ENCODE results near the gene DAZAP1. TPM values are rescaled to one million over a fixed set of nuclear protein-coding genes. Genes with fewer than 3 reads are reported as not detected.

The DAZAP1 gene
- total RNA-seq, 3 donors from 2014 or later: 35.8 to 50.9 (median 48.8) TPM

GRCh38 chr19:1390890-1391423, 16.4 kb upstream of the DAZAP1 start:
- no peak for TF ChIP-seq CTCF (IDR thresholded peaks at IDR 0.05)
- TF ChIP-seq POLR2AphosphoS5 (IDR thresholded peaks at IDR 0.05): no peak
- TF ChIP-seq POLR2A (IDR thresholded peaks at IDR 0.05): no peak
- H3K27ac ChIP-seq: no peak overlapping the region

GRCh38 chr19:1392407-1392806, 15.0 kb upstream of the DAZAP1 start:
- no peak for TF ChIP-seq CTCF (IDR thresholded peaks at IDR 0.05)
- TF ChIP-seq POLR2AphosphoS5 (IDR thresholded peaks at IDR 0.05): no peak
- TF ChIP-seq POLR2A (IDR thresholded peaks at IDR 0.05): no peak
- no peak for DNase-seq (ENCODE audit: low spot score in 2 of 2)
- H3K9me3 ChIP-seq: no peaks in the 10 kb centered on the region
- peaks cover 6% of the 10 kb centered on the region for H3K36me3 ChIP-seq
- H3K27me3 ChIP-seq: no peaks in the 10 kb centered on the region
- no peaks in the 10 kb centered on the region for H3K4me1 ChIP-seq
- intact Hi-C loops (cut with DNase I; ENCODE audit: low total_unique reads): no loop called here
- H3K4me3 ChIP-seq: no peak overlapping the region
- no peak overlapping the region for H3K27ac ChIP-seq

More at GRCh38 chr19:1390890-1391423, 16.4 kb upstream of the DAZAP1 start:
- DNase-seq (ENCODE audit: low spot score in 2 of 2): no peak
- Histone ChIP-seq H3K4me1 (no peaks in the 10 kb centered on the region), H3K4me3 (no peak overlapping the region), H3K27me3 (no peaks in the 10 kb centered on the region), H3K36me3 (peaks cover 6% of the 10 kb centered on the region), H3K9me3 (no peaks in the 10 kb centered on the region)
- intact Hi-C loops (cut with DNase I; ENCODE audit: low total_unique reads): no loop called here

DNA sequence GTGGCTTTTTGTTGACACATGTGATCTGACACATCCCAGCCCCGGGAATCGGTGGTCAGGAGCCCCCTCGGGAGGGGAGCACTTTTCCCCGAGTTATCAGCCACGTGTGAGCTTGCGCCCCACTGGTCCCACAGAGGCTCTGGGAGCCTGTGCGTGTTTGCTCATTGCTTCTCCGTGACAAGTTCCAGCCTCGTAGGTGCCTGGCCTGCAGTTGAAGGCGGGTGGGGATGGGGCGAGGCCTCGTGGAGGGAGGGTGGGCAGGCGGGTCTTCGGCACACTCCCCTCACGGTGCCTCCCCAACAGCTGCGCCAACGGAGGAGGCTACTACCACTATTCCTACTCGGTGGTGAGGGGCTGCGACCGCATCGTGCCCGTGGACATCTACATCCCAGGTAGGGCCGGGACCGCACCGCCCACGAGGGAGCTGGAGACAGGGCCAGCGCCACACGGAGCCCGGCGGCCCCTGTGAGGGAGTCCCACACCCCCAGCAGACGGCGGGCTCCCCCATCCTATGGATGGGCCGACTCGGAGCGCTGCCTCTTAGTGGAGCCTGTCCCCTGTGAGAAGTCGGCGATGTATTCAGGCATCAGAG, 14.4 kb upstream of the DAZAP1 start:
- peaks cover 6% of the 10 kb centered on the region for H3K36me3 ChIP-seq
- no peak overlapping the region for H3K4me3 ChIP-seq
- H3K27me3 ChIP-seq: no peaks in the 10 kb centered on the region
- H3K9me3 ChIP-seq: no peaks in the 10 kb centered on the region
- no peaks in the 10 kb centered on the region for H3K4me1 ChIP-seq
- intact Hi-C loops (cut with DNase I; ENCODE audit: low total_unique reads): no loop called here
- TF ChIP-seq CTCF (IDR thresholded peaks at IDR 0.05) (no peak), POLR2A (IDR thresholded peaks at IDR 0.05) (no peak), POLR2AphosphoS5 (IDR thresholded peaks at IDR 0.05) (no peak)
- no peak for DNase-seq (ENCODE audit: low spot score in 2 of 2)
- no peak overlapping the region for H3K27ac ChIP-seq

DNA sequence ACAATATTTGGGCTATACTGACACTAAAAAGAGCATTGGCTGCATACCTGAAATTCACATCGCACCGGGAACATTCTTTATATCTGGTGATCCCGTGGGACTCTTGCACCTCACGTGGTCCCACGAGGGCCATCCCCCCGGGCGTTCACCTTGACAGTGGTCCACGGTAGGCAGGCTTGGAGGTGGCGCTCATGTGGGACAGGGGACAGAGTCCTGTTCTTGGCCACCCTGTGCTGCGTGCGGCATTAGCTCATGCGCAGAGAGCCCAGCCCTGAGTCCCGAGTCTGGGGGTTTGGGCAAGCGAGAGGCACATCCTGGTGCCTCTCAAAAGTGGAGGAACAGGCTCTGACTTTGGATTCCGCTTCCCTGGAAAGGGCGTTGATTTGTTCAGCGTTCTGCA, 13.5 kb upstream of the DAZAP1 start:
- intact Hi-C loops (cut with DNase I; ENCODE audit: low total_unique reads): no loop called here
- H3K36me3 ChIP-seq: peaks cover 6% of the 10 kb centered on the region
- DNase-seq (ENCODE audit: low spot score in 2 of 2): no peak

More for the DNA sequence above, 13.5 kb upstream of the DAZAP1 start:
- no peak for TF ChIP-seq POLR2A (IDR thresholded peaks at IDR 0.05)
- TF ChIP-seq CTCF (IDR thresholded peaks at IDR 0.05): no peak
- TF ChIP-seq POLR2AphosphoS5 (IDR thresholded peaks at IDR 0.05): no peak
- Histone ChIP-seq H3K4me3 (no peak overlapping the region), H3K9me3 (no peaks in the 10 kb centered on the region), H3K27ac (no peak overlapping the region), H3K27me3 (no peaks in the 10 kb centered on the region), H3K4me1 (no peaks in the 10 kb centered on the region)

Measured in breast epithelium (tissue), 4 donors.